Panc1 (cell line): ENCODE data around the gene ARL9. TPM values are rescaled to one million over a fixed set of nuclear protein-coding genes. Genes with fewer than 3 reads are reported as not detected.

Source experiments
- ATAC-seq: fragments of 200-7000 bp; cut with Tn5 transposase; 2 replicates; pipeline ENCODE4 v1.9.1; 2020; ENCODE audit warnings: mild to moderate bottlenecking, moderate library complexity
- BruUV-seq: library from RNA; stranded (reverse); fragments of 400-500 nt; replicated peaks from 2 replicates; lab custom pipeline; 2021; lab: Mats Ljungman, UMichigan
- CTCF ChIA-PET: fragments of 300-600 bp; sonication (Branson Sonifier 250); formaldehyde crosslinking; loops from one replicate; lab custom pipeline; 2022; ENCODE audit warnings: antibody characterized with exemption; lab: Charles Lee
- POLR2A ChIA-PET: fragments of 300-600 bp; sonication (Branson Sonifier 250); formaldehyde crosslinking; loops from one replicate; lab custom pipeline; 2022; ENCODE audit warnings: antibody characterized with exemption; lab: Charles Lee
- DNase-seq: peaks from one replicate; pipeline ENCODE4 v3.0.0-alpha.2; 2010; ENCODE audit warnings: low read depth, low spot score
- H3K27ac ChIP-seq: 2 replicates; pipeline ENCODE4 v1.5.1; 2011; ENCODE audit warnings: mild to moderate bottlenecking, low read length, inconsistent platforms
- H3K27me3 ChIP-seq: fragments of 200-500 bp; sonication (Bioruptor generic); 2 replicates; pipeline ENCODE4 v1.6.0; 2014; ENCODE audit warnings: low read length, inconsistent platforms; ENCODE audit not compliant: control insufficient read depth, insufficient read depth
- H3K36me3 ChIP-seq: fragments of 200-500 bp; sonication (Bioruptor generic); 2 replicates; pipeline ENCODE4 v1.5.1; 2014; ENCODE audit warnings: inconsistent platforms, mild to moderate bottlenecking, low read length, moderate library complexity; ENCODE audit not compliant: control insufficient read depth, insufficient read depth
- H3K4me1 ChIP-seq: 2 replicates; pipeline ENCODE4 v1.5.1; 2011; ENCODE audit warnings: inconsistent platforms, mild to moderate bottlenecking, low read length, moderate library complexity; ENCODE audit not compliant: control insufficient read depth, insufficient read depth
- H3K4me3 ChIP-seq, 2 experiments: 2 replicates each; pipeline ENCODE4 v1.5.1; 2011 to 2012; ENCODE audit warnings: low read depth in 2 of 2, low read length in 2 of 2, mild to moderate bottlenecking in 2 of 2, inconsistent platforms in 1 of 2, moderate library complexity in 1 of 2
- H3K9me3 ChIP-seq: fragments of 200-500 bp; sonication (Bioruptor generic); 2 replicates; pipeline ENCODE4 v1.5.1; 2014; ENCODE audit warnings: low read depth, mild to moderate bottlenecking, inconsistent platforms, low read length, moderate library complexity; ENCODE audit not compliant: control insufficient read depth, insufficient read depth
- CTCF ChIP-seq: fragments of 450-650 bp; IDR thresholded peaks from 2 replicates; pipeline ENCODE4 v1.5.1; 2017; ENCODE audit warnings: mild to moderate bottlenecking
- POLR2AphosphoS5 ChIP-seq: IDR thresholded peaks from 2 replicates; pipeline ENCODE4 v1.6.1; 2012; ENCODE audit warnings: mild to moderate bottlenecking, low read depth, low read length, moderate library complexity
- SIN3A ChIP-seq: IDR thresholded peaks from 2 replicates; pipeline ENCODE4 v1.6.1; 2012; ENCODE audit warnings: low read depth, mild to moderate bottlenecking, low read length, moderate library complexity, borderline replicate concordance; ENCODE audit not compliant: insufficient read depth
- TCF7L2 ChIP-seq: IDR thresholded peaks from 2 replicates; pipeline ENCODE4 v1.6.1; 2011; ENCODE audit warnings: mild to moderate bottlenecking, low read depth, low read length, inconsistent platforms
- in situ Hi-C: cut with HindIII; loops from 2 replicates; pipeline ENCODE4 v1.10.0; 2016; ENCODE audit warnings: low sequenced_read_pairs, low pct_unique_long_range_greater_than_20kb
- intact Hi-C: fragments of 100-400 bp; cut with micrococcal nuclease; formaldehyde crosslinking; loops from one replicate; pipeline ENCODE4 v1.10.0; 2022; ENCODE audit not compliant: unreplicated experiment
- total RNA-seq: library from RNA; stranded (reverse); gene quantifications from one replicate; pipeline ENCODE4 v1.2.1, GENCODE V29; 2021; ENCODE audit not compliant: unreplicated experiment
- TF ChIP-seq, protein P1 (sequence below), 2 experiments: IDR thresholded peaks; 2 replicates each; pipeline ENCODE4 v1.6.1; 2011 to 2012; ENCODE audit warnings: low read depth in 2 of 2, control low read depth in 1 of 2, low read length in 1 of 2, mild to moderate bottlenecking in 1 of 2, moderate library complexity in 1 of 2; ENCODE audit not compliant: insufficient read depth in 1 of 2

ARL9 gene
- total RNA-seq, 1 experiment from 2014 or later = 0.41 TPM

GRCh38 chr4:56475917-56476316 lies 29.7 kb upstream of the ARL9 start:
- intact Hi-C loops (no loop called here), in situ Hi-C loops (no loop called here)
- ATAC-seq = no peak
- H3K4me3 ChIP-seq = no peak overlapping the region
- POLR2A ChIA-PET = no interaction called here
- CTCF ChIA-PET = no interaction called here
- H3K9me3 ChIP-seq = no peaks in the 10 kb centered on the region
- TF ChIP-seq CTCF (no peak), POLR2AphosphoS5 (no peak), TCF7L2 (no peak), SIN3A (no peak)
- TF ChIP-seq, protein P1, sequence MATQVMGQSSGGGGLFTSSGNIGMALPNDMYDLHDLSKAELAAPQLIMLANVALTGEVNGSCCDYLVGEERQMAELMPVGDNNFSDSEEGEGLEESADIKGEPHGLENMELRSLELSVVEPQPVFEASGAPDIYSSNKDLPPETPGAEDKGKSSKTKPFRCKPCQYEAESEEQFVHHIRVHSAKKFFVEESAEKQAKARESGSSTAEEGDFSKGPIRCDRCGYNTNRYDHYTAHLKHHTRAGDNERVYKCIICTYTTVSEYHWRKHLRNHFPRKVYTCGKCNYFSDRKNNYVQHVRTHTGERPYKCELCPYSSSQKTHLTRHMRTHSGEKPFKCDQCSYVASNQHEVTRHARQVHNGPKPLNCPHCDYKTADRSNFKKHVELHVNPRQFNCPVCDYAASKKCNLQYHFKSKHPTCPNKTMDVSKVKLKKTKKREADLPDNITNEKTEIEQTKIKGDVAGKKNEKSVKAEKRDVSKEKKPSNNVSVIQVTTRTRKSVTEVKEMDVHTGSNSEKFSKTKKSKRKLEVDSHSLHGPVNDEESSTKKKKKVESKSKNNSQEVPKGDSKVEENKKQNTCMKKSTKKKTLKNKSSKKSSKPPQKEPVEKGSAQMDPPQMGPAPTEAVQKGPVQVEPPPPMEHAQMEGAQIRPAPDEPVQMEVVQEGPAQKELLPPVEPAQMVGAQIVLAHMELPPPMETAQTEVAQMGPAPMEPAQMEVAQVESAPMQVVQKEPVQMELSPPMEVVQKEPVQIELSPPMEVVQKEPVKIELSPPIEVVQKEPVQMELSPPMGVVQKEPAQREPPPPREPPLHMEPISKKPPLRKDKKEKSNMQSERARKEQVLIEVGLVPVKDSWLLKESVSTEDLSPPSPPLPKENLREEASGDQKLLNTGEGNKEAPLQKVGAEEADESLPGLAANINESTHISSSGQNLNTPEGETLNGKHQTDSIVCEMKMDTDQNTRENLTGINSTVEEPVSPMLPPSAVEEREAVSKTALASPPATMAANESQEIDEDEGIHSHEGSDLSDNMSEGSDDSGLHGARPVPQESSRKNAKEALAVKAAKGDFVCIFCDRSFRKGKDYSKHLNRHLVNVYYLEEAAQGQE (IDR thresholded peaks at IDR 0.05; ENCODE audit: insufficient read depth in 1 of 2, low read depth in 2 of 2, low read length in 1 of 2) = no peak
- no peak for DNase-seq
- peaks cover 32% of the 10 kb centered on the region for H3K36me3 ChIP-seq
- BruUV-seq = no TSS peak
- H3K27me3 ChIP-seq = no peaks in the 10 kb centered on the region
- H3K27ac ChIP-seq = no peak overlapping the region
- no peaks in the 10 kb centered on the region for H3K4me1 ChIP-seq

- Histone ChIP-seq H3K4me3 (no peak overlapping the region), H3K27me3 (no peaks in the 10 kb centered on the region), H3K4me1 (no peaks in the 10 kb centered on the region), H3K27ac (no peak overlapping the region), H3K9me3 (no peaks in the 10 kb centered on the region), H3K36me3 (peaks cover 26% of the 10 kb centered on the region; the same call in 1 of the 2 replicates)
- no TSS peak for BruUV-seq
- no peak for ATAC-seq
- POLR2A ChIA-PET = no interaction called here
- in situ Hi-C loops = no loop called here
- intact Hi-C loops = no loop called here
- CTCF ChIA-PET = no interaction called here
- TF ChIP-seq SIN3A = no peak
- TF ChIP-seq POLR2AphosphoS5 = no peak
- no peak for TF ChIP-seq CTCF
- no peak for TF ChIP-seq TCF7L2
- TF ChIP-seq, protein P1 (IDR thresholded peaks at IDR 0.05; ENCODE audit: insufficient read depth in 1 of 2, low read depth in 2 of 2, low read length in 1 of 2) = no peak
- no peak for DNase-seq
These were observed 28.3 kb upstream of the ARL9 start for GRCh38 chr4:56477192-56477702.
